ENCODE data around the gene NFYA.

- TF ChIP-seq CTCF (IDR thresholded peaks at IDR 0.05) (peak; percentile 55), EZH2 (IDR thresholded peaks at IDR 0.05; ENCODE audit: borderline replicate concordance, insufficient read depth, low read depth, low read length, poor library complexity, severe bottlenecking) (no peak)
Observed at GRCh38 chr6:41092421-41093140, 19.8 kb downstream of the NFYA start.
